IPS-15b (cell line): ENCODE results near the gene ABCC2.

Experiments used
- H3K27me3 ChIP-seq: one replicate; pipeline ENCODE4 v1.6.1; 2013; ENCODE audit warnings: low read length; ENCODE audit not compliant: control insufficient read depth, insufficient read depth
- H3K36me3 ChIP-seq: one replicate; pipeline ENCODE4 v1.6.1; 2013; ENCODE audit warnings: low read length; ENCODE audit not compliant: control insufficient read depth, insufficient read depth
- H3K4me1 ChIP-seq: one replicate; pipeline ENCODE4 v1.6.1; 2013; ENCODE audit warnings: mild to moderate bottlenecking, low read length; ENCODE audit not compliant: control insufficient read depth, insufficient read depth
- H3K4me3 ChIP-seq: one replicate; pipeline ENCODE4 v1.5.1; 2013; ENCODE audit warnings: low read depth, low read length
- H3K9ac ChIP-seq: one replicate; pipeline ENCODE4 v1.6.1; 2013; ENCODE audit warnings: low read depth, mild to moderate bottlenecking, low read length
- H3K9me3 ChIP-seq: one replicate; pipeline ENCODE4 v1.6.1; 2013; ENCODE audit warnings: mild to moderate bottlenecking, low read length; ENCODE audit not compliant: control insufficient read depth, insufficient read depth

The ABCC2 gene

DNA sequence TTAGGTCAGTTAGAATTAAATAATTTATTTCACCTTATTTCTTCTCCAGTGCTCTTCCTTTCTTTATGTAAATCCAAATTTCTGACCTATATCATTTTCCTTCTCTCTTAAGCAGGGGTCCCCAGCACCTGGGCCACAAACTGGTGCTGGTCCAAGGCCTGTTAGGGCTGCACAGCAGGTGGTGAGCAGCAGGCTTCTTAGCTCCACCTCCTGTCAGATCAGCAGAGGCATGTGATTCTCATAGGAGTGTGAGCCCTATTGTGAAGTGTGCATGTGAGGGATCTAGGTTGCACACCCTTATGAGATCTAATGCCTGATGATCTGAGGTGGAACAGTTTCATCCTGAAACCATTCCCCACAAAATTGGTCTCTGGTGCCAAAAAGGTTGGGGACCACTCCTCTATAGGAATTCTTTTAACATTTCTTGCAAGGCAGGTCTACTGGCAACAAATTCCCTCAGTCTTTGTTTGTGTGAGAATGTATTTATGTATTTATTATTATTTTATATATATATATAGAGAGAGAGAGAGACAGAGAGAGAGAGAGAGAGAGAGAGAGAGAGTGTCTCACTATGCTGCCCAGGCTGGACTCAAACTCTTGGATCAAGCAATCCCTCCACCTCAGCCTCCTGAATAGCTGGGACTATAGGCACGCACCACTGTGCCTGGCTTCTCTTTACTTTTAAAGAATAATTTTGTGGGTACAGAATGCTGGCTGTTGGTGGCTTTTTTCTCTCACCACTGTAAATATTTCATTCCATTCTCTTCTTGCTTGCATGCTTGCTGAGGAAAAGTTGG, 4.3 kb upstream of the ABCC2 start:
- H3K36me3 ChIP-seq, result no peaks in the 10 kb centered on the region
- H3K9me3 ChIP-seq, result no peaks in the 10 kb centered on the region
- H3K4me3 ChIP-seq, result no peak overlapping the region
- peaks cover 5% of the 10 kb centered on the region for H3K4me1 ChIP-seq
- H3K9ac ChIP-seq, result no peak overlapping the region
- H3K27me3 ChIP-seq, result no peaks in the 10 kb centered on the region

DNA sequence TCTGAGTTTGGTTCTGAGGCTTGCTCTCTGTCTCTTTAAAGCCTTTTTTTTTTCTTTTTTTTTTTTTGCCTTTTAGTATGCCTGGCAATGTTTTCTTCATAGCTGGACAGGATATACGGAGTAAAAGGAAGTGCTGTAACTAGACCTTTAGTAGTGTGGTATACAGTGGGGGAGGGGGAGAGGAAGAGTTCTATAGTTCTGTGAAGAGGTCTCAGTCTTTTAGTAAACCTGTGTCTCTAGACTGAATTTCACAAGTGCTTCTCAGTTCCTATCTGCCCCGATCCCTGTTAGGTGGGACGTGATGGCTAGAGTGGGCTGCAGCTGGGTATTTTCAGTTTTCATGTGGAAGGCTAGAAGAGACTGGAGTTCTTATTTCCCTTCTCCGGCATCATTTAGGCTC, 3.1 kb upstream of the ABCC2 start:
- Histone ChIP-seq H3K9me3 (no peaks in the 10 kb centered on the region), H3K36me3 (no peaks in the 10 kb centered on the region), H3K4me3 (no peak overlapping the region), H3K4me1 (peaks cover 7% of the 10 kb centered on the region), H3K27me3 (no peaks in the 10 kb centered on the region), H3K9ac (no peak overlapping the region)

DNA sequence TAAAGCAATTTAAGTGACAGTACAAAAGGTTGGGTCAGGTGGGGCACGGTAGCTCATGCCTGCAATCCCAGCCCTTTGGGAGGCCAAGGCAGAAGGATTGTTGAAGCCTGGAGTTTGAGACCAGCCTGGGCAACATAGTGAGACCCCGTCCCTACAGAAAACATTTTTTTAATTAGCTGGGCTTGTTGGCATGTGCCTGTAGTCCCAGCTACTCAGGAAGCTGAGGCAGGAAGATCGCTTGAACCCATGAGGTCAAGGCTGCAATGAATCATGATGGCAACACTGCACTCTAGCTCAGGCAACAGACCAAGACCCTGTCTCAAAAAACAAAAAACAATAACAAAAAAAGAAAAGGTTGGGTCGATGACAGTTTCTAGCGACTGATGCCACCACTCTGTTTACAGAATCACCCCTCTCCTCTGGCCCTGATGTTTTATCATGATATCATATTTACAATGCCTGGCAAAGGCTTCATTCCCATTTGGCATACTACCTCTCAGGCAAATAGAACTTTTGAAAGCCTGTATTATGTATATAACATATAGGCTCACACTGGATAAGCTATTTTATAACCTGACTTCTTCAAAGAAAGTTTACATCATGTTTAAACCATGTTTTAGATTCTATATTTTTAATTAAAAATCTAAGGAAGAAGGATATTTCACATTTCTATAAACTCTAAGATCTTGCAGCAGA, 558 bp upstream of the ABCC2 start:
- H3K9me3 ChIP-seq, result no peaks in the 10 kb centered on the region
- peaks cover 17% of the 10 kb centered on the region for H3K4me1 ChIP-seq
- H3K36me3 ChIP-seq, result no peaks in the 10 kb centered on the region
- H3K4me3 ChIP-seq, result no peak overlapping the region
- H3K27me3 ChIP-seq, result no peaks in the 10 kb centered on the region
- no peak overlapping the region for H3K9ac ChIP-seq

DNA sequence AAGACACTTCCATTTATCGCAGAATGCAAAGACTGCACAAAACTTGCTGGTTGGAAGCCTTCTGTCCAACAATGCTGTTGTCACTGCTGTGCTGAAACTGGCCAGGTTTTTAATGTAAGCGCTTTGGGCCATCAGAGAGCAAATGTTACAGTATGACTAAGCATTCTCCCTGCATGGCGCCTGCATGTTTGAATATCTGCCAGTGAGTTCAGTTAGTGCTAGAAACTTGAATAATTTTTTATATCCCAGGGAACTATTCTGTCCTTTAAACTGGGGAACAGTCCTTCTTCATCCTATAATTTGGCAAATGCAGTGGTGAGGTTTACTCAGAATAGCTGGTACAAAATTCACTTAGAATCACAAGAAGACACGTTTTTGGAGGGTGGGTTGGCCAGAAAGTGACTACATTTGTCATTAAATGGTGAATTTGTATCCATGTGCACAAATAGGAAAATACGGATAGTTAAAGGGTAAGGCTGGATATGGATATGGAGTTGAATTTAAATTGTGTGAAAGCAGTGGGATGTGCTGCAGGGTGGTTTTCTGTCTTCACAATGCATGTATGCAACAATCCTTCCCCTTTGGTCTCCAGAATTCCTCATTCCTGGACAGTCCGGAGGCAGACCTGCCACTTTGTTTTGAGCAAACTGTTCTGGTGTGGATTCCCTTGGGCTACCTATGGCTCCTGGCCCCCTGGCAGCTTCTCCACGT, 1.7 kb downstream of the ABCC2 start:
- H3K36me3 ChIP-seq, result no peaks in the 10 kb centered on the region
- H3K9me3 ChIP-seq, result no peaks in the 10 kb centered on the region
- no peak overlapping the region for H3K9ac ChIP-seq
- H3K4me1 ChIP-seq, result peaks cover 17% of the 10 kb centered on the region
- H3K27me3 ChIP-seq, result no peaks in the 10 kb centered on the region
- H3K4me3 ChIP-seq, result no peak overlapping the region

DNA sequence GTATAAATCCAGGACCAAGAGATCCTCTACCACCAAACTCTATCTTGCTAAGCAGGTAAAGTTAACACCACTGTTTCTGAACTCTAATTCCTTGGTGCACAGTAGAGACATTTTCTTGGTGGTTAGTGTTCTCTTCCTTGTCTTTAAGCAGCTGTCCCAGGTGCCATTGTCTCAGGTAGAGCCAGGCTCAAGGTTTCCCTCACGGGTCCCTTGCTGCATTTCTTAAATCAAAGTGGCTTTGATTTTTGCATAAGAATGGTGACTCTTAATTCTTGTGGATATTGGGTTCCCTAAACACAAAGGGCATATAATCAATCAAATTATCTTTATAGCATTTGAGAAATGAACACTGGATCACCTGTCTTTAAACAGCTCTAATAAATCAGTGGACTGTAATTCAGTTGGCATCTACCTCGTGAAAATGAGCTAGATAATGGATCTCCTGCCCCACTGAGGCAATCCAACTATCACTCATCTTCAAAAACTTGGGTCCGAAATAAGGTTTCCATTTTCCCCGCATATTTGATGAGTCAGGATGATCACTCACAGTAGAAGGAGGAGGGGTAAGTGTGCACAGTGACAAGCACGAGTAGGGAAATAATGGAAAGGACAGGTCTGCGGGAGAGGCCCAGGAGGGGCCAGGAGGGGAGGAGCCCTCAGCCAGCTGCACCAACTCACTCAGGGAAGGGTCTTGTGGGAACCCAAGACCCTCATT, 2.4 kb downstream of the ABCC2 start:
- Histone ChIP-seq H3K27me3 (no peaks in the 10 kb centered on the region), H3K36me3 (no peaks in the 10 kb centered on the region), H3K9ac (no peak overlapping the region), H3K4me1 (peaks cover 12% of the 10 kb centered on the region), H3K4me3 (no peak overlapping the region), H3K9me3 (no peaks in the 10 kb centered on the region)

DNA sequence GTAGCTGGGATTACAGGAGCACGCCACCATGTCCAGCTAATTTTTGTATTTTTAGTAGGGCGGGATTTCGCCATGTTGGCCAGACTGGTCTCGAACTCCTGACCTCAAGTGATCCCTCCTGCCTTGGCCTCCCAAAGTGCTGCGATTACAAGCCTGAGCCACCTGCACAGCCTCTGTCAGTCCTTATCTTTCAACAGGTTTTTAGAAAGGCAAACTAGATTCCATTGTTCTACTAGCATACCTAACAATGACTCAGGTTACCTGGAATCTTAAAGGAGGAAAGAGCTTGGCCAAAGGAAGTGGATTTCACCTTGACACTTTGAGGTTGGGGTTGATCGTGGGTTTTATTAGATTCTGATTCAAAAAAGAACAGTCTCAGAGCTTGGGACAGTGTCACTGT, 3.2 kb downstream of the ABCC2 start:
- no peaks in the 10 kb centered on the region for H3K9me3 ChIP-seq
- no peaks in the 10 kb centered on the region for H3K27me3 ChIP-seq
- H3K36me3 ChIP-seq, result no peaks in the 10 kb centered on the region
- H3K9ac ChIP-seq, result no peak overlapping the region
- peaks cover 12% of the 10 kb centered on the region for H3K4me1 ChIP-seq
- H3K4me3 ChIP-seq, result no peak overlapping the region

DNA sequence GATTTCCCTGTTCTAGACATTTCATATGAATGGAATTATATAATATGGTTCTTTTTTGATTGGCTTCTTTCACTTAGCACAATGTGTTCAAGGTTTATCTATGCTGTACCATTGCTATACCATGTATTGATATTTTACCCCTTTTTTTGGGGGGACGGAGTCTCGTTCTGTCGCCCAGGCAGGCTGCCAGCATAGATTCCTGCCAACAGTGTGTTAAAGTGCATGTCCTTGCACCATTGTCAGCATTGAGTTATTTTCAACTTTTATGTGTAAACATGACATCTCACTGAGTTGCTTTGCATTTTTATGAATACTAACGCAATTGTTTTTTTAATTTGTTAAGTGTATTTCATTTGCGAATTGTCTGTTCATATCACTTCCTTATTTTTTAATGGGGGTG, 4.9 kb downstream of the ABCC2 start:
- Histone ChIP-seq H3K27me3 (no peaks in the 10 kb centered on the region), H3K9me3 (no peaks in the 10 kb centered on the region), H3K4me3 (no peak overlapping the region), H3K9ac (no peak overlapping the region), H3K4me1 (peaks cover 12% of the 10 kb centered on the region), H3K36me3 (no peaks in the 10 kb centered on the region)

DNA sequence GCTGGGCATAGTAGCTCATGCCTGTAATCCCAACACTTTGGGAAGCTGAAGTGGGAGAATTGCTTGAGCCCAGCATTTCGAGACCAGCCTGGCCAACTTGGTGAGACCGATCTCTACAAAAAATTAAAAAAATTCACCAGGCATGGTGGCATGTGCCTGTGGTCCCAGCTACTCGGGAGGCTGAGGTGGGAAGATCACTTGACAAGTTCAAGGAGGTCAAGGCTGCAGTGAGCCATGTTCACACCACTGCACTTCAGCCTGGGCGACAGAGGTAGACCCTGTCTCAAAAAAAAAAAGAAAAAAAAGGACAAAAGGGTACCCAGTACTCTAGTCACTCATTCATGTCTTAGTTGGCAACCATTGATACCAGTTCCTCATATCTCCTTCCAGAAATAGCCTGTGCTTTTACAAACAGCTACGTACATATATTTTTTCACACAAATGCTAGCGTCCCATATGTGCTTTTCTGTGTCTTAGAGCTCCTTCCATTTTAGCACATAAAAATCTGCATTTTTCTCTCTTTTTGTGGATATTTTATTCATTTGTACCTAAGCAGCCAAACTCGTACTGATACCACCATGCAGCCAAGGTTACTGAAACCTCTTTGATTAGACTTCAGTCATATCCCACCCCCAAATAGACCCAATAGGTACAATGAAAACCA, 5.5 kb downstream of the ABCC2 start:
- Histone ChIP-seq H3K4me3 (no peak overlapping the region), H3K27me3 (no peaks in the 10 kb centered on the region), H3K4me1 (peaks cover 12% of the 10 kb centered on the region), H3K9ac (no peak overlapping the region), H3K36me3 (no peaks in the 10 kb centered on the region), H3K9me3 (no peaks in the 10 kb centered on the region)

DNA sequence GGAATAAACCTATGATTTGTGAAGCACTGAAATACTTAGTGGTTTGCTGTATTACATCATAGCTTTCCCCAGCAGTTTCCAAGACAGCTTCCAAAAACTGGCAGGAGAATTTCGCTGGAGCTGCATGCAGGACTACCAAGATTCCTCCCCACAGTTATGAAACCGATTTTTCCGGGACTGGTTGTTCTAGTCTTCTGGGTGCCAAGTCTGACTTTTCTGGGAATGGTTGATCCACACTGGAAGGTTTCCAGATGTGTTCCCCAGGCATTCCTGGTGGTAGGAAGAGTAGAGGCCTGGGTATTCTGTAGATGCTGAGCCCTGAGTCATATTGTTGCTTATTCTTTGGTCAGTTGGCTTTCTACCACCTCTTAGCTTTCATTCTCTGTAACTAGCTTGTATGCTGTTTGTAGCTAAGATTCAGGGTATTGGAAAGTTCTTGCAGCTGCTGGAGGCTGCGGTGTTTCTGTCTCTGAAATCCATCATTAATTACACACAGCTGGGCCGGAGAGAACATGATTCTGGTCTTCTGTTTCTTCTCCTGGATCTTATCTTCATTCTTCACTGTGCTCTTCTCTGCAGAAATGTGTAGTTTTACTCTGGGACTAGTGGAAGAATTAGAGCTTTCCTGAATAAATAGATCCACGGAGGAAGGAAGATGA, 6.3 kb downstream of the ABCC2 start:
- no peaks in the 10 kb centered on the region for H3K36me3 ChIP-seq
- peaks cover 12% of the 10 kb centered on the region for H3K4me1 ChIP-seq
- no peak overlapping the region for H3K4me3 ChIP-seq
- H3K27me3 ChIP-seq, result no peaks in the 10 kb centered on the region
- no peaks in the 10 kb centered on the region for H3K9me3 ChIP-seq
- H3K9ac ChIP-seq, result no peak overlapping the region

DNA sequence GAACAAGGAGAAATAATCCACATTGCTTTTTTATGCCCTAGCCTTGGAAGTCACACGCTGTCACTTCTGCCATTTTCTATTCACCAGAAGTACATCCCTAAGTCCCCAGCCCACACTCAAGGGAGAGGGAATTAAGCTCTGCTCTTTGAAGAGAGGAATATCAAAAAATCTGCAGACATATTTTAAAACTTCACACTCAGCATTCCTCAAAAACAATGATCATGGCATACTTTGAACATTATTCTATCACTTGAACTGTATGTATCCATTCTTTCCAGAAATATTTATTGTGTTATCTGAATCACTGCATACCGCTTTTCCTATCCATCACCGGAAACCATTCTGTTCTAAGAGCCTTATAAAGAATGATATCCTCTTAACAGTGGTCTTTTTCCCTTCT, 9.4 kb downstream of the ABCC2 start:
- H3K9ac ChIP-seq, result no peak overlapping the region
- H3K27me3 ChIP-seq, result no peaks in the 10 kb centered on the region
- no peaks in the 10 kb centered on the region for H3K9me3 ChIP-seq
- no peak overlapping the region for H3K4me3 ChIP-seq
- H3K4me1 ChIP-seq, result no peaks in the 10 kb centered on the region
- H3K36me3 ChIP-seq, result no peaks in the 10 kb centered on the region

DNA sequence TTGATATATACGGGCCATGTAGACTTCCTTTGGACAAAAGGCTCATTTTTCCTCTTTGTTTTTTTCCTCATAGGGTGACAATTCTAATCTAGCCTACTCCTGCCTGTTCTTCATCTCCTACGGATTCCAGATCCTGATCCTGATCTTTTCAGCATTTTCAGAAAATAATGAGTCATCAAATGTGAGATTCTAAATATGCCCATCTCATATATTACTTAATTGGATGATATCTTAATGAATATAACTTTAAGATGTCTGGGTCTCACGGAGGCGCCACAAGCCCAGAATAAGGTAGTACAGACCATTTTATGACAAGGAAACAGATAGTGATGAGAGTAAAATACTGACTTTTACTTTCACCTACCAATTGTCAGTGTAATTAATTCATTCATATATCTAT, 11.4 kb downstream of the ABCC2 start:
- no peaks in the 10 kb centered on the region for H3K4me1 ChIP-seq
- no peaks in the 10 kb centered on the region for H3K9me3 ChIP-seq
- H3K27me3 ChIP-seq, result peaks cover 2% of the 10 kb centered on the region
- no peak overlapping the region for H3K4me3 ChIP-seq
- no peaks in the 10 kb centered on the region for H3K36me3 ChIP-seq
- H3K9ac ChIP-seq, result no peak overlapping the region
